Measurements from ENCODE around the gene ITFG1. TPM values are rescaled to one million over a fixed set of nuclear protein-coding genes. Genes with fewer than 3 reads are reported as not detected.
A peak's percentile ranks its signal among the peaks of the same experiment; 100 is the strongest.
"Not testable (repeated sequence)": the region's sequence is repeated elsewhere in the genome, so short reads cannot be mapped to it uniquely, and the experiment has no call there.

Gene ITFG1
- total RNA-seq, 2 donors from 2014 or later, result 71.1 to 77.0 TPM

DNA sequence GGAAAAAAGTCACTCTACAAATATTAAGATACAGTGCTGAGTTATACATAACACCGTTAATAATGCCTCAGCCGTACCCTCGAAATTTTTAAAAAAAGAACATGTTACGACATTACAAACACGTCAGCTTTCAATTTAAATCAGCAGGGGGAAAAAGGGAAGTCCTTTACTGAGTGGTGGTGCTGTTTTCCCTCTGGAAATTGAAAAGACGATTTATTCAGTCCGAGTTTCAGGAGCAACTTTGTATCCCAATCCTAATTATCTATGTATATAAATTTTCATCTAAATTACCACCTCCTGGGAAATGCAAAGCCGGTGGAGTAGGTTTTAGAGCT lies 318.4 kb downstream of the ITFG1 start:
- intact Hi-C loops (cut with DNase I, micrococcal nuclease), result loop anchor here in 1 of 2 donors (10.0 kb wide), 1 partner anchor 1022 kb away; no protein-coding TSS in a partner anchor
- no peak for ATAC-seq
- DNase-seq, result no peak

DNA sequence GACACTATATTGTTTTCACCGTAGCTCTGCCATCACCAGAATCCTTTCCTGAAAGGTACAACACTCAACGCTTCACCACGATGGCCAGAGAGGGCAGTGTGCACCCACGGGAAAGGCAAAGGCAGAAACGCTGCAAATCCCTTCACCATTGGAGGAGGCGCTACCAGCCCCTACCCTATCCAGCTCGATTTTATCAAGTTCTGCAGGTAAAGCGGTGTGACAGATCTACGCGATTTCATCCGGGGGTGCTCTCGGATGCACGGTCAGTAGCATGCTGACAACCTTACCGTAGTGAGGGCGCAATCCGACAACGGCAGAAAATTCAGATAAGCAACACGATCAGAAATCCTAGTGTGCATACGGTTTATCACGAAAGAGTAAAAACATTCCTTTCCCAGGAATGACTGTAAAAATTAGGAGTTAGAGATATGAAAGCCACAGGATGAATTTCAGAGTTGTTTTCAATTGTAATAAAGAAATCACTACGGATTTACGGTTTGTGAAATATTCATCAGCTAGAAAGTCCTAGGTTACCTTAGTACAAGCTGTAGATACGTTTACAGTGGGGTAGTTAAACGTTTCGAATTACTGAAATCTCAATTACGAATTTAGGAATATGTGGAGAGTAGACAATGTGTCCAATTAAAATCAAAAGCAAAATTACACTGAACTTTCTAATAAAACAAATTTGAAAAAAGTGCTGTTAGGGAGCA lies 318.9 kb downstream of the ITFG1 start:
- DNase-seq (peak; percentile 82 to 85), ATAC-seq (peak; percentile 74)
- intact Hi-C loops (cut with DNase I, micrococcal nuclease), result loop anchor here in 1 of 2 donors (10.0 kb wide), 1 partner anchor 1023 kb away; no protein-coding TSS in a partner anchor

DNA sequence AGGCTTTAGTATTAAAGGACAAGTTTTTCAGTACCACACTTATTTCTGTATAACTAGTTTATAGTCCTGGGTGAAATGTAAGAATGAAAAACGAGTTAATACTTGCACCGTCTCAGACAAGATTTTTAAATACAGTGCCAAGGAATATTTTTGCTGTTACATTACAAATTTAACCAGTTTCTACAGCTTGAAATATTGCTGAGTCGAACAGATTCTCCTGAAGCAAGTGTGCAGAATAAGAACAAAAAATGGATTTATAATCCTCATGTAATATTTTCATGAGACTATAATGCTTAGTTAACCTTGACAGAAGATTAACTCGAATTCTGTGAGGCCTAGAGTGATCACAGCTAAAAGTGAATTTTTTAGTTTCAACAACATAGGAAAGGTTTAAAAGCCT lies 320.2 kb downstream of the ITFG1 start:
- DNase-seq, result no peak
- ATAC-seq, result no peak
- intact Hi-C loops (cut with DNase I, micrococcal nuclease), result loop anchor here in 1 of 2 donors (10.0 kb wide), 1 partner anchor 1024 kb away; no protein-coding TSS in a partner anchor

DNA sequence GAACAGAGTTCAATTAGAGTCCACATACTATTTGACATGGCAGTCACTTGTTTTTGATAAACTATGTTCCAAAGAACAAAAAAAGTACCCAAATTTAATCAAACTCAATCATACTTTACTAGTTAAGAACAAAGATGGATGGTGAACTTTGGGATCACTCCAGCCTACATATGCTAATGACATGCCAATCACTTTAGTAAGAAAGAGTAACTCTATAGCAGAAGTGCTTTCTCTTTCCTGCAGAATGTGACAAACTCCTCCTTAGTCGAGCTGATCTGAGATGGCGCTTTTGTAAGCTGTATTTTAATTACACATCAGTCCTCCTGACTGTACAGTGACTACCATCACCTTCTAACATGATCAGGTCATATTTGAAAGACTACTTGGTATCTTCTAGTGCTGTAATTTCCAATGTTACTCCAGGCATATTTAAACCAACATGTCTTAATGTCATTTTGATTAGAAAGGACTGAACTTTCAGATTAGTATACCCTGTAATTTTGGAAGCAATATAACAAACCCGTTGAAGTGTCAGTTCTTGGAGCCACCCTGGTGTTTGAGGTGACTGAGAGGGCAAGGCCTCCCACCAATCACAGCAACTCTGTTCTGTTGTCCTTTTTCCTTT lies 321.2 kb downstream of the ITFG1 start:
- intact Hi-C loops (cut with DNase I, micrococcal nuclease), result loop anchor here in 1 of 2 donors (10.0 kb wide), 1 partner anchor 1025 kb away; no protein-coding TSS in a partner anchor

DNA sequence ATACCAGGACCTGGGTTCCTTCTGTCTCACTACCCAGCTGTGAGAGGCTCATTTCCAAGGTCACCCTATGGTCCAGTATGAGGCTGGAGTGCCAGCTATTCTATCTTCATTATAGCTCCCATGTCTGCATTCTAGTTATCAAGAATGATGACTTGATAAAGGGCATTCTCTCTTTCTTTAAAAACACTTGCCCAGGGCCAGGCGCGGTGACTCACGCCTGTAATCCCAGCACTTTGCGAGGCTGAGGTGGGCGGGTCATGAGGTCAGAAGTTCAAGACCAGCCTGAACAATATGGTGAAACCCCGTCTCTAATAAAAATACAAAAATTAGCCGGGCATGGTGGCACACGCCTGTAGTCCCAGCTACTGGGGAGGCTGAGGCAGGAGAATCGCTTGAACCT lies 322.9 kb downstream of the ITFG1 start:
- intact Hi-C loops (cut with DNase I, micrococcal nuclease); DNase-seq; ATAC-seq: not testable (repeated sequence)

More for the DNA sequence above, 321.2 kb downstream of the ITFG1 start:
- ATAC-seq (no peak), DNase-seq (no peak)

DNA sequence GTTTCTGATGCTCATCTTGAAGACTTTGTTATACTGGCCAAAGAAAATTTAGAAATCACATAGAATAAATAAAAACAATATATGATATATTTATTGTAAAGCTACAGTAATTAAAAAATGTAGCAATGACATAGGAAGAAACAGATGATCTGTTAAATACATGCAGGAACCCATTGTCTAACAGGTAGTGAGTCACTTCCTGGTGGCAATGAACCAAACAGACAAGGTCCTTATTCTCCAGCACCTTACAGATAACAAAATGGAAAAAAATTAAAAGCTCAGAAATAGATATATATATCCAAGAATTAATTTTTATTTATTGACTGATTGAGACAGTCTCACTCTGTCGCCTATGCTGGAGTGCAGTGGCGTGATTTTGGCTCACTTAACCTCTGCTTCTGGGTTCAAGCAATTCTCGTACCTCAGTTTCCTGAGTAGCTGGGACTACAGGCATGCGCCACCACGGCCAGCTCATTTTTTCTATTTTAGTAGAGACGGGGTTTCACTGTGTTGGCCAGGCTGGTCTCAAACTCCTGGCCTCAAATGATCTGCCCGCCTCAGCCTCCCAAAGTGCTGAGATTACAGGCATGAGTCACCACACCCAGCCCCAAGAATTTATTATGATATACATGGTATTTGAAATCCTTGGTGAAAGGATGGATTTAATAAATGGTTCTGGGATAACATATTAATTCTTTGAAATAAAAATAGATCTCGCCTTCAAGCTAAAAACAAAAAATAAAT lies 324.6 kb downstream of the ITFG1 start:
- ATAC-seq (peak; percentile 71), DNase-seq (no peak)
- intact Hi-C loops (cut with DNase I, micrococcal nuclease), result no loop called here

DNA sequence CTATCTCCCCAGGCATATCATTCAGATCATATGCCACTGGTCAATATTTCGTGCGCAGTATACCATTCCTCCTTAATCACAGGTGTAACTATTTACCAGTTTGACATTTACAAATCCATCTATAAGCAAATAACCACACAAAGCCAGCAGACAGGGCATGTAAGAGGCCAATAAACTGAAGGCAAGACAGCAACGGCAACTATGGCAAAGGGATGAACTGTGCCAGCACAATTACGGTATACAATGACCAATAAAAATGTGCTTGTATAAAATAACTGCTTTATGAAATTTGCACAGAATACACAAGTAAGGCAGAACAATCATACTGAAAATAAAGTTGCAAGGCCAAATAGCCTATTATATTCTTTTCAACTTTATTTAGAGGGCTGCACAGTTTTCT lies 326.3 kb downstream of the ITFG1 start:
- ATAC-seq (peak; percentile 81), DNase-seq (no peak)
- intact Hi-C loops (cut with DNase I, micrococcal nuclease), result no loop called here

DNA sequence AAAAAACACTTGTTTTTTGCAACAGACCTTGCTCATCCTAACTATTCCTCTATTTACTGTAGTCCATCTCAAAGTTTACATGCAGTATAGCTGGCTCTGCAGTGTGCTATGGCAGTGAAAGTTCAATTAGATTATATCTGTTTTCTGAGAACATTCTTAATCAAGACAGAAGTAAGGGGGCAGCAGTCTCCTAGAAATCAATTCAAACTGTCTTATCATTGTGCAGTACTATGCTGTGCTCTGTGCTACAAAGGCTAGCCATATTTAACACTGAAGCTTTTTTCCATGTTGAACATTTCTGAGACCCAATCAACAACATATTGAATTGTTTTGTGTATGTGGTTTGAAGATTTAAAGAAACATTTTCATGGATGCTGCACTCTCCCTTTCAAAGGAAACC lies 328.6 kb downstream of the ITFG1 start:
- no peak for ATAC-seq
- intact Hi-C loops (cut with DNase I, micrococcal nuclease), result no loop called here
- no peak for DNase-seq

DNA sequence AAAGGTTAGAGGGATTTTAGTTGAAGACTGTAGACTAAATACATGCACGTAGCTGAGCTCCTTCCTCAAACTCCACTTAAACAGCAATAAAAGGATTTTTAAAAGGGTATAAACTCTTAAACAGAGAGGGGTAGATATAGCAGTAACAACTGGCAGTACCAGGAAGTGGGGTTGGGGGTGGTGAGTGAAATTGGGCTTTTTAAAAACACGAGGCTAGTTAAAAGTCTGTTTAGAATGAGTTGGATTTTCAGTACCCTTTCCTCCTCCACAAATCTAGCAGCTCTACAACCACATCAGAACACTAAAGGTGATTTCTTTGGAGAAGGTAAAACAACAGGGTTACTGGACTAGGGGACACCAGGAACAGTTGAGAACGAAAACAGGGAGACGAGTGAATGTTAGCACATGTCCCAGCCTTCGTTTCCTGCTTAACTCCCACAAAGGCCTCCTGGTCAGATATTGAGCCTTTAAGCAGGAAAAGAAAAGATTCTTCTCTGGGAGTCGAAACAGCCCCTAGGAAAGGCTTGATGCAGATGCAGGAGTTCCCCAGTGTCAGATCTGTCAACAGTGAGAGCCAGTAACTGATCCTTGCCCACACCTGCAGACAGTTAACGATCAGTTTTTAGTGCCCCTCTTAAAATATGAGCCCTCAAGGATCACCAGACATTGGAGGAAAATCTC lies 331.0 kb downstream of the ITFG1 start:
- DNase-seq, result no peak
- ATAC-seq, result peak; percentile 52
- intact Hi-C loops (cut with DNase I, micrococcal nuclease), result no loop called here

DNA sequence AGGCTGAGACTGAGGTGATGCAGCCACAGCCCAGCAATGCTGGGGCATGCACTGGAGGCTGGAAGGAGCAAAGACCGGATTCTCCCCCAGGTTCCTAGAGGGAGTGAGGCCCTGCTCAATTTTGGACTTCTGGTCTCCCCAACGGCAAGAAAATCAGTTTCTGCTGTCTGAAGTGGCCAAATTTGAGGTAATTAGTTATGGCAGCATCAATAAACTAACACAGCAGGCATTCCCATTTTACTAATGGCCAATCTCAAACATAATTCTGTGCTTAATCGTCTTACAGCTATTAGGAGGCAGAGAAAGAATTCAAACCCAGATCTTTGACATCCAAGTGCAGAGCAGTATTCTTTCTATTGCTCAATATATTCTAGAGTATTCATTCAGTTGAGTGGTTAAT lies 333.3 kb downstream of the ITFG1 start:
- ATAC-seq (no peak), DNase-seq (no peak)
- intact Hi-C loops (cut with DNase I, micrococcal nuclease), result no loop called here

DNA sequence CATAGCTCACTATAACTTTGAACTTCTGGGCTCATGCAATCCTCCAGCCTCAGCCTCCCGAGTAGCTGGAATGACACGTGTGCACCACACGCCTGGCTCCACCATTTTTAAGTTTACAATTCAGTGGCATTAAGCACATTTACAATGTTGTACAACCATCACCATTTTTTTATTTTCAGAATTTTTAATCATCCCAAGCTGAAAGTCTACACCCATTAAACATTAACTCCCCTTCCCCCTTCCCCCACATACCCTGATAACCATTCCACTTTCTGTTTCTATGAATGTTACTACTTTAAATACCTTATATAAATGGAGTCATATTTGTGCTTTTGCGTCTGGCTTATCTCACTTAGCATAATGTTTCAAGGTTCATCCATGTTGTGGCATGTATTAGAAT lies 335.1 kb downstream of the ITFG1 start:
- no peak for DNase-seq
- intact Hi-C loops (cut with DNase I, micrococcal nuclease), result no loop called here
- ATAC-seq, result no peak

DNA sequence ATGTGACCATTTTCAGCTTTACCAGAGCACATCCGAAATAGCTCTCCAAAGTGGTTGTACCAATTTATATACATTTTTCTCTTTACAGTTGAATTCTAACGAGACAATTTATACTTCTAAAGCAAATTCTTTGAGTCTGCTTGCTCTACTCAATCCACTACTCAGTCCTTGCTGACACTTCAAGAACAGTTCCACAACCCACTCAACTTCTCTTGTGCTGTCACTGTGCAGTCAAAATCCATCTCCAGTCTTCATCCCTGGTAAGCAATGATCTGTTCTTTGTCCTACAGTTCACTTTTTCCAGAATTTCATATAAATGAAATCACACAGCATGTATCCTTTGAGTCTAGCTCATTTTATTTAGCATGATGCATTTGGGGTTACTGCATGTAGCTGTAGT lies 347.7 kb downstream of the ITFG1 start:
- no peak for DNase-seq
- ATAC-seq, result no peak
- intact Hi-C loops (cut with DNase I, micrococcal nuclease), result no loop called here

DNA sequence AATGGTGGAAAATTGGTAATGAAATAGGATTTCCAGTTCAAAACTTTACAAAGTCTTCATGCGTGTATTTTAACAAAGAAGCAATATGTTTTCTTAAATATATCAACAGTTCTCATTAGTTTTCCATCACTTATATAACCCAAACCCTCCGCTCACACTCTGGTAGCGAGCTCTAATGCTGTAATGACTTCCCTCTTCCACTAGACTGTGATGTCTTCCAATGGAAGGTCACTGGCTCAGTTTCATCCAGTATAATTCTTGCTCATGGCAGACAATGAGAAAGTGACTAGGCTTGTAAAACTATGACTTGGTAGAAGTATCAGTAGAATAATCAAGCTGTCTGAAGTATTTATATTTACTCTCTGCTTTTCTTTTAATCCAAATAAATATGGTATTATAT lies 349.9 kb downstream of the ITFG1 start:
- DNase-seq, result no peak
- intact Hi-C loops (cut with DNase I, micrococcal nuclease), result no loop called here
- ATAC-seq, result peak; percentile 38

DNA sequence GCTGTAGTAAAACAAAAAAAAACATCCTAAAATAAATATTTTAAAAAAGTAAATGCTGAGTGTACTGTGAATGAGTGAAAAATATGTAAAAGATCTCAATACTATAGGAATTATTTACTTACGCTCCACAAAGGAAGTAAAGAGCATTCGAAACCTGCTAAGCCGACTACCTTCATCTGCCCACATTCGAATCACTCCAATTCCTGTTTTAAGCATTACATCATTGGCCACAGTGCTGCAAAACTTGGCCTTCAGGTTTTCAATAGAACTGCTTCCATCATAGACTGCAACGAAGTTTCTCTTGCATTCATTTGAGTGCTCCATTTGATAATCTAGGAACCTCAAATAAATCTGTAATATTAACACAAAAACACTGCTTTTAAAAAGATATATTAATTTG lies 351.5 kb downstream of the ITFG1 start:
- intact Hi-C loops (cut with DNase I, micrococcal nuclease), result no loop called here
- DNase-seq, result no peak
- ATAC-seq, result no peak

Other genes with a start within 250 kb of the ITFG1 start
- 10 to 100 TPM; 90.4 to 91.5 TPM for gene PHKB, start 268 bp upstream of the ITFG1 start, total RNA-seq